ENCODE measurements around the gene GABBR2. TPM values are rescaled to one million over a fixed set of nuclear protein-coding genes. Genes with fewer than 3 reads are reported as not detected.
A peak's percentile ranks its signal among the peaks of the same experiment; 100 is the strongest.

The GABBR2 gene
- total RNA-seq, 1 donor from 2014 or later, result not detected

GRCh38 chr9:98612061-98612752 lies 96.5 kb downstream of the GABBR2 start:
- no peak for TF ChIP-seq CTCF (IDR thresholded peaks at IDR 0.05; ENCODE audit: insufficient read depth, low read length, severe bottlenecking)
- H3K4me3 ChIP-seq (ENCODE audit: low read depth, low read length), result no peak overlapping the region
- DNase-seq (ENCODE audit: low read depth) (no peak), FAIRE-seq (peak; percentile 68)
- no peaks in the 10 kb centered on the region for H3K36me3 ChIP-seq (ENCODE audit: control insufficient read depth, insufficient read depth, low read length)
- H3K27me3 ChIP-seq (ENCODE audit: control insufficient read depth, insufficient read depth, low read length), result no peaks in the 10 kb centered on the region

- H3K27me3 ChIP-seq (ENCODE audit: control insufficient read depth, insufficient read depth, low read length), result no peaks in the 10 kb centered on the region
- no peak for TF ChIP-seq CTCF (IDR thresholded peaks at IDR 0.05; ENCODE audit: insufficient read depth, low read length, severe bottlenecking)
- FAIRE-seq (peak; percentile 75), DNase-seq (ENCODE audit: low read depth) (no peak)
- H3K36me3 ChIP-seq (ENCODE audit: control insufficient read depth, insufficient read depth, low read length), result no peaks in the 10 kb centered on the region
- H3K4me3 ChIP-seq (ENCODE audit: low read depth, low read length), result no peak overlapping the region
These were observed 97.4 kb downstream of the GABBR2 start for GRCh38 chr9:98611319-98611718.

GRCh38 chr9:98610711-98611110 lies 98.0 kb downstream of the GABBR2 start:
- TF ChIP-seq CTCF (IDR thresholded peaks at IDR 0.05; ENCODE audit: insufficient read depth, low read length, severe bottlenecking), result no peak
- Histone ChIP-seq H3K27me3 (ENCODE audit: control insufficient read depth, insufficient read depth, low read length) (no peaks in the 10 kb centered on the region), H3K36me3 (ENCODE audit: control insufficient read depth, insufficient read depth, low read length) (no peaks in the 10 kb centered on the region), H3K4me3 (ENCODE audit: low read depth, low read length) (no peak overlapping the region)
- FAIRE-seq (no peak), DNase-seq (ENCODE audit: low read depth) (no peak)

GRCh38 chr9:98610211-98610610 lies 98.5 kb downstream of the GABBR2 start:
- Histone ChIP-seq H3K27me3 (ENCODE audit: control insufficient read depth, insufficient read depth, low read length) (no peaks in the 10 kb centered on the region), H3K36me3 (ENCODE audit: control insufficient read depth, insufficient read depth, low read length) (no peaks in the 10 kb centered on the region), H3K4me3 (ENCODE audit: low read depth, low read length) (no peak overlapping the region)
- no peak for FAIRE-seq
- no peak for DNase-seq (ENCODE audit: low read depth)
- TF ChIP-seq CTCF (IDR thresholded peaks at IDR 0.05; ENCODE audit: insufficient read depth, low read length, severe bottlenecking), result no peak

- no peak overlapping the region for H3K4me3 ChIP-seq (ENCODE audit: low read depth, low read length)
- no peak for TF ChIP-seq CTCF (IDR thresholded peaks at IDR 0.05; ENCODE audit: insufficient read depth, low read length, severe bottlenecking)
- H3K27me3 ChIP-seq (ENCODE audit: control insufficient read depth, insufficient read depth, low read length), result no peaks in the 10 kb centered on the region
- DNase-seq (ENCODE audit: low read depth), result no peak
- H3K36me3 ChIP-seq (ENCODE audit: control insufficient read depth, insufficient read depth, low read length), result no peaks in the 10 kb centered on the region
- no peak for FAIRE-seq
These were observed 99.1 kb downstream of the GABBR2 start for GRCh38 chr9:98609646-98610045.

- FAIRE-seq, result no peak
- H3K27me3 ChIP-seq (ENCODE audit: control insufficient read depth, insufficient read depth, low read length), result no peaks in the 10 kb centered on the region
- no peaks in the 10 kb centered on the region for H3K36me3 ChIP-seq (ENCODE audit: control insufficient read depth, insufficient read depth, low read length)
- TF ChIP-seq CTCF (IDR thresholded peaks at IDR 0.05; ENCODE audit: insufficient read depth, low read length, severe bottlenecking), result no peak
- H3K4me3 ChIP-seq (ENCODE audit: low read depth, low read length), result no peak overlapping the region
- peak; percentile 19 for DNase-seq (ENCODE audit: low read depth)
These were observed 100.9 kb downstream of the GABBR2 start for GRCh38 chr9:98607787-98608186.

All from bronchial epithelial cell (primary cell).